IMR-90 (cell line): ENCODE results near the gene DOCK1. TPM values are rescaled to one million over a fixed set of nuclear protein-coding genes. Genes with fewer than 3 reads are reported as not detected.

Experiments
- ATAC-seq: fragments of 200-7000 bp; cut with Tn5 transposase; 2 replicates; pipeline ENCODE4 v1.9.1; 2020; ENCODE audit warnings: low read depth, mild to moderate bottlenecking, moderate library complexity
- BruUV-seq: library from RNA; stranded (reverse); fragments of 400-500 nt; replicated peaks from 2 replicates; lab custom pipeline; 2021; lab: Mats Ljungman, UMichigan
- CTCF ChIA-PET: fragments of 300-600 bp; formaldehyde crosslinking; extraction: SDS; loops from one replicate; lab custom pipeline; 2021; ENCODE audit warnings: antibody characterized with exemption; lab: Yijun Ruan, JAX
- POLR2A ChIA-PET: fragments of 300-600 bp; sonication (Branson Sonifier 250); formaldehyde crosslinking; loops from one replicate; lab custom pipeline; 2022; ENCODE audit warnings: antibody characterized with exemption; ENCODE audit not compliant: unreplicated experiment; lab: Charles Lee
- DNase-seq: peaks from one replicate; pipeline ENCODE4 v3.0.0; 2013
- H2AFZ ChIP-seq: replicated peaks from 2 replicates; pipeline ENCODE3; 2013; ENCODE audit warnings: low read length, mild to moderate bottlenecking; ENCODE audit not compliant: poor library complexity
- H2AK5ac ChIP-seq: 2 replicates; pipeline ENCODE4 v1.6.1; 2013; ENCODE audit warnings: low read depth, low read length, inconsistent platforms
- H2AK9ac ChIP-seq: replicated peaks from 2 replicates; pipeline ENCODE3; 2013; ENCODE audit warnings: mild to moderate bottlenecking, low read depth, low read length, moderate library complexity; ENCODE audit not compliant: poor library complexity
- H2BK120ac ChIP-seq: 2 replicates; pipeline ENCODE4 v1.6.1; 2013; ENCODE audit warnings: low read depth, low read length, inconsistent platforms
- H2BK15ac ChIP-seq: 3 replicates; pipeline ENCODE4 v1.6.1; 2013; ENCODE audit warnings: low read depth, low read length, inconsistent platforms
- H2BK20ac ChIP-seq: 2 replicates; pipeline ENCODE4 v1.6.1; 2013; ENCODE audit warnings: low read depth, mild to moderate bottlenecking, inconsistent platforms, low read length, moderate library complexity
- H2BK5ac ChIP-seq: 2 replicates; pipeline ENCODE4 v1.6.1; 2013; ENCODE audit warnings: mild to moderate bottlenecking, low read depth, low read length, inconsistent platforms; ENCODE audit not compliant: poor library complexity, severe bottlenecking
- H3K14ac ChIP-seq: replicated peaks from 2 replicates; pipeline ENCODE4 v1.6.1; 2013; ENCODE audit warnings: low read depth, low read length, inconsistent platforms
- H3K18ac ChIP-seq: 2 replicates; pipeline ENCODE4 v1.6.1; 2013; ENCODE audit warnings: low read depth, low read length, control low read depth
- H3K23ac ChIP-seq: 2 replicates; pipeline ENCODE4 v1.6.1; 2013; ENCODE audit warnings: low read depth, low read length, inconsistent platforms
- H3K27ac ChIP-seq: 2 replicates; pipeline ENCODE4 v1.5.1; 2013; ENCODE audit warnings: mild to moderate bottlenecking, control low read depth, low read length; ENCODE audit not compliant: insufficient read depth
- H3K27me3 ChIP-seq: 2 replicates; pipeline ENCODE4 v1.6.1; 2013; ENCODE audit warnings: low read length; ENCODE audit not compliant: control insufficient read depth, insufficient read depth
- H3K36me3 ChIP-seq: 2 replicates; pipeline ENCODE4 v1.6.1; 2013; ENCODE audit warnings: low read length, mixed read lengths; ENCODE audit not compliant: control insufficient read depth, insufficient read depth
- H3K4ac ChIP-seq: 2 replicates; pipeline ENCODE4 v1.6.1; 2013; ENCODE audit warnings: low read depth, low read length, inconsistent platforms
- H3K4me1 ChIP-seq: 2 replicates; pipeline ENCODE4 v1.6.1; 2013; ENCODE audit warnings: low read length, mixed read lengths; ENCODE audit not compliant: control insufficient read depth, insufficient read depth
- H3K4me2 ChIP-seq: 2 replicates; pipeline ENCODE4 v1.6.1; 2013; ENCODE audit warnings: low read depth, mild to moderate bottlenecking, control low read depth, low read length, moderate library complexity
- H3K4me3 ChIP-seq: 2 replicates; pipeline ENCODE4 v1.5.1; 2013; ENCODE audit warnings: low read depth, mild to moderate bottlenecking, control low read depth, low read length, moderate library complexity; ENCODE audit not compliant: insufficient read depth
- H3K56ac ChIP-seq: 2 replicates; pipeline ENCODE4 v1.6.1; 2013; ENCODE audit warnings: low read length, inconsistent platforms; ENCODE audit not compliant: insufficient read depth; ENCODE audit errors: extremely low read depth
- H3K79me1 ChIP-seq, 2 experiments: 2 replicates each; pipeline ENCODE4 v1.6.1; 2013; ENCODE audit warnings: low read length in 2 of 2, inconsistent platforms in 1 of 2, low read depth in 1 of 2
- H3K9ac ChIP-seq: 2 replicates; pipeline ENCODE4 v1.6.1; 2013; ENCODE audit warnings: low read depth, low read length, control low read depth
- H3K9me1 ChIP-seq: 2 replicates; pipeline ENCODE4 v1.6.1; 2013; ENCODE audit warnings: low read length, inconsistent platforms; ENCODE audit not compliant: insufficient read depth
- H3K9me3 ChIP-seq: 2 replicates; pipeline ENCODE4 v1.6.1; 2013; ENCODE audit warnings: low read length; ENCODE audit not compliant: control insufficient read depth, insufficient read depth
- H4K20me1 ChIP-seq: 2 replicates; pipeline ENCODE4 v1.6.1; 2013; ENCODE audit warnings: low read length, inconsistent platforms; ENCODE audit not compliant: insufficient read depth
- H4K5ac ChIP-seq: 2 replicates; pipeline ENCODE4 v1.6.1; 2013; ENCODE audit warnings: mild to moderate bottlenecking, low read depth, low read length, control low read depth
- H4K8ac ChIP-seq, 2 experiments: 2 replicates each; pipeline ENCODE4 v1.6.1; 2013; ENCODE audit warnings: low read depth in 2 of 2, low read length in 2 of 2, control low read depth in 1 of 2, inconsistent platforms in 1 of 2
- H4K91ac ChIP-seq: 2 replicates; pipeline ENCODE4 v1.6.1; 2013; ENCODE audit warnings: low read depth, low read length, inconsistent platforms; ENCODE audit not compliant: insufficient read depth
- BHLHE40 ChIP-seq: fragments of 150-350 bp; IDR thresholded peaks from 2 replicates; pipeline ENCODE4 v1.6.1; 2016; ENCODE audit warnings: mild to moderate bottlenecking, low read depth, low read length
- NFE2L2 ChIP-seq: fragments of 150-350 bp; IDR thresholded peaks from 2 replicates; pipeline ENCODE4 v1.6.1; 2016; ENCODE audit warnings: low read depth, mild to moderate bottlenecking, low read length
- RAD21 ChIP-seq: IDR thresholded peaks from 2 replicates; pipeline ENCODE4 v1.6.1; 2012; ENCODE audit warnings: low read length, improper control_type of control experiment
- WGBS, 2 experiments: methylation state at CpG; one replicate each; pipeline versions ENCODE4 v1.1.5 to v1.1.7; 2013; ENCODE audit warnings: missing lambda C conversion rate in 2 of 2; ENCODE audit not compliant: insufficient read length in 1 of 2; ENCODE audit errors: extremely low coverage in 2 of 2; 5-methylcytosine and 5-hydroxymethylcytosine counted together
- dilution Hi-C: fragments of 300-500 bp; cut with HindIII; formaldehyde crosslinking; loops from one replicate; pipeline ENCODE4 v1.14.3; 2018; ENCODE audit warnings: low sequenced_read_pairs; ENCODE audit not compliant: unreplicated experiment
- in situ Hi-C: fragments of 300-500 bp; cut with MboI; formaldehyde crosslinking; loops from 3 replicates; pipeline ENCODE4 v1.14.3; 2019; ENCODE audit warnings: low sequenced_read_pairs, inconsistent platforms, mixed read lengths
- intact Hi-C: fragments of 100-400 bp; cut with micrococcal nuclease; formaldehyde crosslinking; loops from 2 replicates; pipeline ENCODE4 v1.10.0; 2022
- polyA plus RNA-seq, 3 experiments: library from polyadenylated mRNA; depleted of rRNA; stranded (reverse); fragments of >200 nt; gene quantifications; 2 replicates each; pipeline ENCODE4 v1.2.3, GENCODE V29; 2012; ENCODE audit warnings: low replicate concordance in 1 of 3
- total RNA-seq: library from RNA; depleted of rRNA; stranded (reverse); fragments of >200 nt; gene quantifications from 2 replicates; pipeline ENCODE4 v1.2.3, GENCODE V29; 2012
- TF ChIP-seq, protein P1 (sequence below): fragments of 150-350 bp; IDR thresholded peaks from 2 replicates; pipeline ENCODE4 v1.6.1; 2017; ENCODE audit warnings: mild to moderate bottlenecking, antibody characterized with exemption, low read length, low read depth

DOCK1 gene
- total and polyA plus RNA-seq, 2 of the 4 experiments (the other 2 are of a cell fraction) = 28.2 to 71.0 TPM

DNA sequence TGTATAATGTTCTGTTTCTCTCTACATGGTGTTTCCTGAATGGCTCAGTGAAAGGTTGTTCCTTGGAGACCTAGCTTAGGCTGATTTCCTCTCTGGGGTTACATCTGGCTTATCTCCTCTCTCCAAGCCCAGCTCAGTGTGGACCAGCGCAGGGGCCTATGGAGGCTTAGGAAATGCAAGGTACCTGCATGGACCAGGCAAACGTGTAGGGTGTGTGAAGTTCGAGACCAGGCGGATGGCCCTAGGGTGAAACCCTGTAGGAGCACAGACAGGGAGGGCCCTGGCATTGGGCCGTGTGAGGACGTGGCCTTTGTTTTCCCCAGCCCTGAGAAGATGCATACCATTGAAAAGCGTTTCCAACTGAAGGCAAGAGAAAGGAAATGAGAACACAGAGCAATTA lies 59.0 kb downstream of the DOCK1 start:
- POLR2A ChIA-PET = no interaction called here
- Histone ChIP-seq H4K5ac (no peak overlapping the region), H2BK20ac (no peak overlapping the region), H3K27me3 (no peaks in the 10 kb centered on the region), H3K4me3 (no peak overlapping the region), H2BK5ac (no peak overlapping the region), H2BK15ac (no peak overlapping the region), H3K18ac (no peak overlapping the region), H3K79me1 (peaks cover 46 to 72% of the 10 kb centered on the region in 2 experiments), H3K4ac (no peak overlapping the region), H3K14ac (no peak overlapping the region), H3K9me1 (peaks cover 26% of the 10 kb centered on the region), H2AK5ac (no peak overlapping the region), H4K20me1 (peaks cover 71% of the 10 kb centered on the region), H4K8ac (no peak overlapping the region), H3K9me3 (no peaks in the 10 kb centered on the region), H3K4me2 (no peak overlapping the region), H3K4me1 (peaks cover 7% of the 10 kb centered on the region), H3K36me3 (peaks cover under 1% of the 10 kb centered on the region; the same call in 1 of the 2 replicates), H2AK9ac (no peak overlapping the region), H3K23ac (no peak overlapping the region), H3K56ac (no peak overlapping the region), H3K9ac (no peak overlapping the region), H2AFZ (no peak overlapping the region), H3K27ac (no peak overlapping the region), H2BK120ac (no peak overlapping the region), H4K91ac (no peak overlapping the region)
- intact Hi-C loops = no loop called here
- BruUV-seq = no TSS peak
- dilution Hi-C loops = no loop called here
- ATAC-seq (no peak), DNase-seq (no peak)
- in situ Hi-C loops = no loop called here
- CTCF ChIA-PET = no interaction called here
- WGBS, 2 experiments = 73% methylated on average over 3 of the region's 7 CpGs; no CpG with 5 or more reads in 1 of the 2 experiments
- TF ChIP-seq NFE2L2 = no peak
- TF ChIP-seq BHLHE40 = no peak
- no peak for TF ChIP-seq RAD21
- TF ChIP-seq, protein P1, sequence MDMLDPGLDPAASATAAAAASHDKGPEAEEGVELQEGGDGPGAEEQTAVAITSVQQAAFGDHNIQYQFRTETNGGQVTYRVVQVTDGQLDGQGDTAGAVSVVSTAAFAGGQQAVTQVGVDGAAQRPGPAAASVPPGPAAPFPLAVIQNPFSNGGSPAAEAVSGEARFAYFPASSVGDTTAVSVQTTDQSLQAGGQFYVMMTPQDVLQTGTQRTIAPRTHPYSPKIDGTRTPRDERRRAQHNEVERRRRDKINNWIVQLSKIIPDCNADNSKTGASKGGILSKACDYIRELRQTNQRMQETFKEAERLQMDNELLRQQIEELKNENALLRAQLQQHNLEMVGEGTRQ = no peak
